ENCODE measurements around the gene NFE2L1.
A peak's percentile ranks its signal among the peaks of the same experiment; 100 is the strongest.
"Not testable (repeated sequence)": the region's sequence is repeated elsewhere in the genome, so short reads cannot be mapped to it uniquely, and the experiment has no call there.

Gene NFE2L1

GRCh38 chr17:48047741-48048383 is at the start of gene NFE2L1:
TSS of gene NFE2L1 (plus strand) at chr17:48048359. CDS start at chr17:48051119, 2,760 bp downstream.
- DNase-seq: peak; percentile 100

DNA sequence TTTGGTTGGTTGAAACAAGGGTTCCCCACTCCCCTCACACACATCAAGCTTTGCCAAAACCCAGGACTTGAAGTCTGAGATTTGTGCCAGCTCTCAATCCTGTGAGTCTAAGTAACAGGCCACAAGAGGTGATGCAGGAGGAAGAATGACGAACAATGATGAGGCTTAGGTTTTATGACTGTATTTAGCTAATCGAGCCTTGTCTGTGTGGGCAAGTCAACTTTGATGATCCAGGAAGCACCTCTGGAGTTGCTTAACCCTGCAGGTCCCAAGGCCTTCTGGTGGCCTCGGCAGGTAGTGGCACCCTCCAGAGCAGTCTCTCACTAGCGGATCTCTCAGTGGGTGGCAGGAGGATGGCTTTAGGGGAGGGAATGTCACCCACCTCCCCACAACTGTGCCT is 48.6 kb upstream of the NFE2L1 start:
- DNase-seq: peak; percentile 68

DNA sequence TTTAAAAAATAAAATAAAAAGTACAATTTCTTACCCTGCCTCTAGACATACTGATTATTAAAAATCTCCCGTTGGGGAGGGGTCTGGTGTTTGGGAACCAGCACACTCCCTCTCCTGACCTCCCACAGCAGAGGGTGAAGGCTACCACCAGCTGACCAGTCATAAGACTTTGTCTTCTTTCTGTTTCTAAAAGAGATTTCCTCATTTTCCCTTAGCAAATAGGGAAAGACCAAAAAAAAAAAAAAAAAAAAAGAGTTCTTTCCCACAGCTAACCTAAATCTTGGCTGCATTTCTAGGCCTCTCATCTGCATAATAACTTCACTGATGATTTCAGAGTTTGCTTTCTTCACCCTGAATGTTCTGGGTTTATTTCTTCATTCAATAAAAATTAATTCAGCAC is 47.0 kb upstream of the NFE2L1 start:
- no peak for DNase-seq

DNA sequence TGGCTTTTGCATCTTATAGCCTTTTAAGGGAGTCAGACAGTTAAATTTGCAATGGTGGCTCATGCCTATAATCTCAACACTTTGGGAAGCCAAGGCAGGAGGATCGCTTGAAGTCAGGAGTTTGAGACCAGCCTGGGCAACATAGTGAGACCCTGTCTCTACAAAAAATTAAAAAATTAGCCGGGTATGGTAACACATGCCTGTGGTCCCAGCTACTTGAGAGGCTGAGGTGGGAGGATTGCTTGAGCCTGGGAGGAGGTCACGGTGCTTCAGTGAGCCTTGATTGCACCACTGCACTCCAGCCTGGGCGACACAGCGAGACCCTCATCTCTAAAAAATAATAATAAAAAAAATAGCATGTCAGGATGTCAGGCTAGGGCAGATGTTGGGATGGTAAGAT is 46.5 kb upstream of the NFE2L1 start:
- DNase-seq: not testable (repeated sequence)

DNA sequence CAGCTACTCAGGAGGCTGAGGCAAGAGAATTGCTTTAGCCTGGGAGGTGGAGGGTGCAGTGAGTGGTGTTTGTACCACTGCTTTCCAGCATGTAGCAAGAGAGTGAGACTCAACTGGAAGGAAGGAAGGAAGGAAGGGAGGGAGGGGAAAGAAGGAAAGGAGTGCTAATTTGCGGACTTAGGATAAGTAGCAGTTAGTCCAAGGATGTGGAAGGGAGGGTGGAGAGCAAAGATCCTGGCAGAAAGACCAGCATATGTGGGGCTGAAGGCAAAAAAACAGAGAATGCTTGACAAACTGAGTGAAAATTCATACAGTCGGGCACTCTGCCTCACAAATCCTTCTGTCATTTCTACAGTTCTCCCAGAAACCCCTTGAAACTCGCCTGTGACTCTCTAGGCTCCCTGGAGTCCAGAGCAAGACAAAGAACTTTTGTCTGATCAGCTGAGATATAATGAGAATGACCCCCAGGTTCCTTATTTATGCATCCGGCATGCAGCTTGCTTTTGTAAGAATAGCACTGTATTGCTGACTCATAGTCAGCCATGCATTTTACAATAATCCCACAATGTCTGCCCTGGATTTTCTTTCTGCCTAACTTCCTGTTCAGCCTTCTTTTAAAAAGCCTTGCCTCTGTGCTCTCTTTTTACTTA is 45.8 kb upstream of the NFE2L1 start:
- peak; percentile 88 for DNase-seq

- peak; percentile 76 for DNase-seq
Measured at GRCh38 chr17:48002916-48003416, 45.2 kb upstream of the NFE2L1 start.

DNA sequence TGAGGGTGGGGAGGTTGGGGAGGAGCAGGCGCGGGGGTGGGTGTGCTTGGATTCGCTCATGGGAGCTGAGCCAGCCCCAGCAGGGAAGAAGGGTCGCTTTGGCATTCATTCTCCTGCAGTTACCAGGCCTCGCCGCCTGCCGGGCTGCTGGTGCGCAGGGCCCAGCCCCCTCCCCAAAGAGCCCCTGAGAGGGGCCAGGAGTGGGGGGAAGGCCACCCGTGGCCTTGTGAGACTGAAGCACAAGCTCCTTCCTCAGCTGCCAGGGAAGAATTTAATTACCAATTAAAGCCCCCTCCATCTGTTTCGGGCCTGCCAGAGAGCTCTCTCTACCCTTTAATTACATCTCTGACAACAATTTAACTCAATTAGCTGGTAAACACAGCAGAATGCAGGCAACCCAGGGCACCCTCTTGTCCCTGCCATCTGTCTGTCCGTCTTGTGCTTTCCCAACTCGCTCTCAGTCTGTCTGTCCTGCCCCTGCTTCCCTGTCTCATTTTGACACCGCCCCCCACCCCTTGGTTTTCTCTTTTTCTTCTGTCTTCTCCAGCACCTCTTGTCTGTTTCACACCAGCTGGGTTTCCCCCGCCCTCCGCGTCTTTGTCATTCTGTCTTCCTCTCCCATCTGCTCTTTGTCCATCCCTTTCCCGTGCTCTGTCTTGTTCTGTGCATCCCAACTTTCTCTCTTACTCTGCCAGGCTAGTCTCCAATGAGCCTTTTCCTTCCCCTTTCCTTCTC is 44.6 kb upstream of the NFE2L1 start:
- peak; percentile 46 for DNase-seq

GRCh38 chr17:48004983-48005382 is 43.2 kb upstream of the NFE2L1 start:
- DNase-seq: no peak

- no peak for DNase-seq
Measured at GRCh38 chr17:48006936-48007709, 41.0 kb upstream of the NFE2L1 start.

DNA sequence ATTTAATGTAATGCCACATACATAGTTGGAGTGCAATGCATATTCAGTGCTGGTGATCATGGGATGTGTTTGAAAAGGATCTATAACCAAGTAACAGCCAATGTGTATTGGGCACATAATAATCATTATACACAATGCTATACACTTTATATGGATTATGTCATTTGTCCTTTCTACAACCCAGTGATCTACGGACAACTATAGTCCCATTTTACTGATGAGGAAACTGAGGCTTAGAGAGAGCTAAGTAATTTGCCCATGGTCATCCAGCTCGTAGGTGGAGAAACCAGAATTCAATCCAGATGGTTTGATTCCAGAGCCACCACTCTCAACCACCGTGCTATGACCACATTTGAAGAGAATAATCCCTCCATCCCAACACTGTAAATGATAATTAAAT is 38.0 kb upstream of the NFE2L1 start:
- no peak for DNase-seq

- DNase-seq: peak; percentile 74
Measured at GRCh38 chr17:48011405-48012150, 36.6 kb upstream of the NFE2L1 start.

- peak; percentile 47 for DNase-seq
Measured at GRCh38 chr17:48012151-48012520, 36.0 kb upstream of the NFE2L1 start.

DNA sequence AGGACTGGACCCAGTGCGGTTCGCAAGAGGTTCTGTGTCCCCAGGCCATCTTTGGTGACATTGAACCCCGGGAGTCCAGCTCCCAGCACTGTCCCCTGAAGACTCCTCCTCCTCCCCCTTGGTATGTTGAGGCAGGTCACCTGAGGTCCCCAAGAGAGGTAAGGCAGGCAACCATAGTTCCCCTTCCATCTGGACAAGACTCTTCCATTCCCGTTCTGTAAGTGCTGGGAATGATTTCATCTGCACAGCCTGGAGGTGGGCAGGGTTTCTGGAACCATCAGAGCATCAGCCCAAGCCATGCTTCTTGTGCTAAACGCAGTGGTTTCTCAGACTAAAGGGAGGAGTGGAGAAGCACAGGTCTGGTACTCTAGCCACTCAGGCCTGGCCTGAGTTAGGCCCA is 35.5 kb upstream of the NFE2L1 start:
- no peak for DNase-seq

DNA sequence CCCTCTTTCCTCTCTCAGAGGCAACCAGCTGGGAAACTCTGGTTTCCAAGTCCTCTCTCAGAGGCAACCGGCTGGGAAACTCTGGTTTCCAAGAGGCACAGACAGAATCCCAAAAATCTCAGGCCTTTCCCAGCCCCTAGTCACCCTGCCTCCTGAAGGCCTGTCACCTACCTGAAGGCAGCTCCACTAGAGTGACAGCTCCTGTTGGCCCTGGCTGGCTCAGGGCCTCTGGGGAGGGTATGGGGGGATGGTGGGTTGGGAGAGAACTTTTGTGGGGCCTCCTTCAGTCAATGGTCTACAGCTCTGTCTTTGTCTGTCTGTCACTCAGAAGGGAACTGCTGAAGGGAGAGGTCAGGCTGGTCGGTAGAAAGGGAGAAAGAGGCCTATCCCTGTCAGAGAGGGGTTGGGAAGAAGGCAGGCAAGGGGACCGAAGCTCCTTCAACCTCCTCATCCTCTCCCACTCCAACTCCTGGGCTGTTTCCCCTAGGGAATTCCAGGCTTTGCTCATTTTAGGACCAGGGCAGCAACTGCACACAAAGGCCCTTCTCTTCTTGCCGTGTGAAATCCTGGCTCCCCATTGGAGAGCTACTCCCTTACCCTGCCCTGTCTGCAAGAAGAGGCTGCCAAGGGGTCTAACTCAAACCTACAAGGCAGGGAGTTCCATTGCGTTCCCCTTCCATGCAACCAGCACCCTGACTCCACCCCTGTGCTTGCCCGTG is 34.1 kb upstream of the NFE2L1 start:
- DNase-seq: no peak

DNA sequence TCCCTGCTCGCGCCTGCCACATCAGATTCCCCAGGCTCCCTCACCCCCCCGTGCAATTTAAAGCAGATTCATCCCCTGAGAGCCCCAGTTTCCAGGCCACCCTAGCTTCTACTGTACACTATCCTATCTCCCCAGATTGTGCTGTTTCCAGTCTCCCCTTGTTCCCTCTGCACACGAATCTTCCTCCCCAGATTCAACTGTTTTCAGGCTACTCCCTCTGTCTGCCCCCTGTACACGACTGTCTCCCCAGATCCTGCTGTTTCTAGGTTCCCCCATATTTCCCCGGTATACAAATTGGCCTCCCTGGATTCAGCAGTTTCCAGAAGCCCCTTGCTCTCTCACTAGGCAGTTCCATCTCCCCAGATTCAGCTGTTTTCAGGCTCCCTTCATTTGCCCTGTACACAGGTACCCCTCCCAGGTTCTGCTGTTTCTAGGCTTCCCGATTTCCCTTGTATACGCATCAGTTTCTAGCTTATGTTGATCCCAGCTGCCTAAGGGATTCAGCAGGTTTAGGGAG is 33.5 kb upstream of the NFE2L1 start:
- DNase-seq: no peak

DNA sequence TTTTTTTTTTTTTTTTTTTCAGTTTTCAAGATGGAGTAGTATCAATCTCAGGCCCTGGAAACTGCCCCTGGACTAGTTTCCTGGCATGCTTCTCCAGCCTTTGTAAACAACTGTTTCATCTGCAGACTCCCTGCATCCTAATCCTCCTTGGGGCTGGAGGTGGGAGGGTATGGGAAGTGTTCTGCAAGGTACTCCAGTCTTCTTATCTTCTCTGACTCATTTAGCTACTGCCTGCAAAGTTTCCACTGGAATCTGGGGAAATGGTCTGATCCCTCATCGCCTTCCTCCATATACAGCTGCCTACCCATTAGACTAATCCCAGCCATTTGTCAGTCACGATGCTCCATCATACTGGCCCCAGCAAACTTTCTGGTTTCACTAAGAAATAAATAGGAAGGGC is 32.0 kb upstream of the NFE2L1 start:
- peak; percentile 39 for DNase-seq

- DNase-seq: not testable (repeated sequence)
Measured at GRCh38 chr17:48017817-48018158, 30.4 kb upstream of the NFE2L1 start.

- no peak for DNase-seq
Measured at GRCh38 chr17:48021934-48022333, 26.2 kb upstream of the NFE2L1 start.

GRCh38 chr17:48022901-48023300 is 25.3 kb upstream of the NFE2L1 start:
- DNase-seq: no peak

- DNase-seq: peak; percentile 47
Measured at GRCh38 chr17:48023400-48024148, 24.6 kb upstream of the NFE2L1 start.
